ENCODE measurements around the gene MAST4.
"Not testable (repeated sequence)": the region's sequence is repeated elsewhere in the genome, so short reads cannot be mapped to it uniquely, and the experiment has no call there.

The MAST4 gene

GRCh38 chr5:66652818-66653217 lies 56.6 kb downstream of the MAST4 start:
- no peak for DNase-seq

GRCh38 chr5:66653325-66653724 lies 57.1 kb downstream of the MAST4 start:
- DNase-seq: no peak

DNA sequence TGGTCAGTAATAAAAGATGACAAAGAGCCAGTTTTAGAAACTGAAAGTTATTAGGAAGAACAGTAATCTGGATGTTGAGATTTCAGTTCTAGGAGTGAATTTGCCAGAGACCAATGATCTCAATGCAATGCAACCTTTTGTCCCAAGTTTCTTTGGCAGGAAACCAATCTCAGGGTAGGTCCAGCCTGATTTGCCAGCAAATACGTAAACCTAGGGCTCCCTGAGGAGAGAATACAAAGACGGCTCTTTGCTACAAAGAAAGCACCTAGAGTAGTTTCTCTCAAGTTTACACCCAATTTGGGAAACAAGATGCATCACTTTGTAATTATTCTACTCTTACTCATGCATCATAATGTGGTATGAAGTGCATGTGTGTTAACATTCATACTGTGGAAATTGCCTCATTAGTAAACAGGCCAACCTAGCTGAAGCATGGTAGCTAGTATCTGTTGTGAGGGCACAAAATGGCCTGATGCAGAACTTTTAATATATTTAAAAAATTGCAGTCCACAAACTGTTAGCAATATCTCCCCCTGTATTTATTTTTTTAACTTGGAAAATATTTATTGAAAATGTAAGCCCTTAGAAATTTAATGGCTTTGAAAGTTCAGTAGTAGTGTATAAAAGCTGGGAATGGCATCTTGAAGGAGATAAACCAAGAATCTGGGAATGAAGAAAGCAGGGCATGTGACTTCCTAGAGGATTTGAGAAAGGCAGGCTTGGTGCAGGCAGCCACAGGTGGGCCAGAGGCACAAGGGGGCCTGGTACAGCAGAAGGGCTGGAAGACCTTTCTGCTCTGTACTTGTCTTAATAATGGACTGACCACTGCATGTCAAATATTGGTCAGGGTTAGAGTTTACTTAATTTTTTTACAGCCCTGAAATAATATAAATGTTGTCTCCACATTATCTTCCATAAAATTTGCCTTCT lies 59.5 kb downstream of the MAST4 start:
- DNase-seq: no peak

- DNase-seq: no peak
Observed at GRCh38 chr5:66658516-66658915, 62.3 kb downstream of the MAST4 start.

- DNase-seq: no peak
Observed at GRCh38 chr5:66659780-66660179, 63.6 kb downstream of the MAST4 start.

DNA sequence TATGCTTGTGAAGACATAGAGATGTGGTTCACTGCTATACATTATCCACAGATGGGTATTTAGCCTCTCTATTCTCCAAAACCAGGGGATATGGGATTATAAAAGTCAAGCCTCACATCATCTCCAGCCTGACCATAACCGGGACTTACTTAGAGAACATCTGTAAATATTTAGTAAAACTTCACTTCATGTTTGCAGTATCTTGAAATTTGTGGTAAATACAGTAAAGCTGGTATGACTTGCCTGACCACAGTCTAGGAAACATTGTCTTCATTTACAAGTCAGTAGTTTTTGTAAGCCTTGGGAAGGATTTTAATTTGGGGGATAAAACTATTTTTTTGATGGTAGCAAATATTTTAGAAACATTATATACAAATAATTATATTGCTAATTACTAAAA lies 64.2 kb downstream of the MAST4 start:
- DNase-seq: no peak

DNA sequence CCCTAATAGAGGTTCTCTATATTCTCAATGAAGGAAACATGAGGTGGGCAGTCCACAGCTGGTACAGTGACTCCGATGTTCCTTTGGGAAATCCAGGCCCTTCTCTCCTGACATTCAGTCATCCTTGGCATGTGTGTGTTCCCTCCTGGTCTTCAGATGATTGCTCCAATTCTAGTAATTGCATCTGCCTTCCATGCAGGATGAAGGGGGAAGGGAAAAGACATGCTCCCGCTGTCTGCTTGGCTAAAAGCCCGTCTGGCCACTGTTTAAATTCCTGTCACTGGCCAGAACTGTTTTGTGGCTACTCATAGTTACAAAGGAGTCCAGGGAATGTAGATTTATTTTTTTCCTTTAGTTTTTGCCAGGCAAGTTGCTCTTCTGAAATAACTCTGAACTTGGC lies 65.0 kb downstream of the MAST4 start:
- no peak for DNase-seq

DNA sequence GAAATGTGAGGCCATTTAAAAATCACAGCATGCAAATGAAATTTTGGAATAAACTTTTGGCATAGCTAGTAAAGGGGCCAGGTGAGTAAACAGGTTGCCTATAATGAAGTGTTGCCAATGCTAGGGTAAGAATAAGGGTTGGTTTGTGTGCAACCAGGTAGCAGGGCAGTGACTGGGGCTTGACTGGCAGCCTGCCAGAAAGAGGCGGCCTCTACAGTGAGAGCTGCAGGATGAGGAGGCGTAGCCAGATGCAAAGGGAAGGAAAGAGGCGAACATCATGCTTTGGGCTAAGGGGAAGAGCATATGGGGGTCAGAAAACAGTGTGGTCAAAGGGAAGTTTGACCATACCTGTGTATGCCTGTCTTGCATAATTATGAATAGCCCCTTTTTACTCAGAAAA lies 70.6 kb downstream of the MAST4 start:
- no peak for DNase-seq

GRCh38 chr5:66669086-66669861 lies 73.1 kb downstream of the MAST4 start:
- no peak for DNase-seq

DNA sequence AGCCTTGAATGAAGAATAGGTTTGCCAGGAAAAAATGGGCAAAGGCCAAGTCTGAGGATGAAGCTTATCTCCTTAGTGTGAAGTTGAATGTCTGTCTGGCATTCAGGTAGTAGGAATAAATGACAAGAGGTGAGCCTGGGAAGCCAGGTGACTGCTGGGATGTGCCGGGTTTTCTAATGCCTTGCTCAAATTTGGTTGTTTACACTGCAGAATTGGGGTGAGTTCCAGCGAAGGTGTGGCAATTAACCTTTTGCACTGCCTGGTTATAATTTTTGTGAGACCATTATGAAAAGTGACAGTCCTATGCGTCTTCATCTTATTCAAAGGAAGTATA lies 73.6 kb downstream of the MAST4 start:
- no peak for DNase-seq

- no peak for DNase-seq
Observed at GRCh38 chr5:66671305-66671704, 75.1 kb downstream of the MAST4 start.

- DNase-seq: no peak
Observed at GRCh38 chr5:66674802-66675201, 78.6 kb downstream of the MAST4 start.

DNA sequence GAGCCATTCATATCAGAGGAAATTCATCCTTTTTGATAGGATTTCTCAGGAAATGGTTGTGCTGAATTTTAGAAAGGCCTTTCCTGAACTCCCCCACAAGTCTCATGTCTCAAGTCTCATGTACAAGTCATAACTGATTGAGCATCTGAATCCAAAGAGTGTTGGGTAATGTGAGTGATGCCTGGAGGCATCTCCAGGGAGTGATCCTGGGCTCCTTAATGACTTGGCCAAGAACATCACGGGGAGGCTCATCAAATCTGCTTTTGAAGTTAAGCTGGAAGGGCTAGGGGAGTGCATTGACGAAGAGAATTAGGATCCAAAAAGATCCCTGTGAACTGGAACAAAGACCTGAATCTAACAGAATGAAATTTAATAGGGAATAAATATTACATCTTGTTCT lies 79.2 kb downstream of the MAST4 start:
- DNase-seq: no peak

GRCh38 chr5:66680221-66680620 lies 84.0 kb downstream of the MAST4 start:
- DNase-seq: no peak

- no peak for DNase-seq
Observed at GRCh38 chr5:66680804-66681203, 84.6 kb downstream of the MAST4 start.

DNA sequence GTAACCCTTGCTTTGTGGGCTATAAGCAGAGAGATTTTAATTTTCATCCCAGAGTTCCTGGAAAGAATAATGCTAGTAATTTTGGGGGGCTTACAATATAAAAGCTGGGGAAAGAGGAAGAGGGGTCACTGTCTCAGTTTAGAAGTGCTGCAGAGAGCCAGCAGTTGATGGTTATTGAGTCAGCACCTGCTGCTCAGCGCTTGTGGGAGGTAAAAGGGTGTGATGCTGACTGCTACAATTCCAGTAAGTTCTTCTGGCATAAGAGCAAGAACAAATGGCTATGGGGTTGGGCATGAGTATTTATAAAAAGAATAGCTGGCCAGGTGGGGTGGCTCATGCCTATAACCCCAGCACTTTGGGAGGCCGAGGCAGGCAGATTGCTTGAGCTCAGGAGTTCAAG lies 88.5 kb downstream of the MAST4 start:
- DNase-seq: no peak

GRCh38 chr5:66689522-66690220 lies 93.5 kb downstream of the MAST4 start:
- DNase-seq: no peak

DNA sequence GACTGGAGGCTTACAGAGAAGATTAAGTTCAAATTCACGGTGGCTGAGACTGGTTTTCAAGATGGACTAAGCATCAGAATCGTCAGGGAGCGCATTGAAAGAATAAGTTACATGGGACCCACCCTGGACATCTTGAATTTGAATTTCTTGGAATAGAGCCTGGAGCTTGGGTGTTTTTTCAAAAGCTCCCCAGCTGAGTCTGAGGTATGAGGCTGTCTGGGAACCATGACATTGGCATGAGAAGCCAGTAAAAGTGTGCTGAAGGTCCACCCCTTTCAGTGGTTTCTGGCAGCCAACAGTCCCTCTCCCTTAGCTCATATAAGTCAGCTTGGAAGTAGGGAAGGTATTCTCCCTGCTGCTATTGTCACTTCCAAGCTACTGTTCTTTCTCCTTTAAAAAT lies 97.8 kb downstream of the MAST4 start:
- DNase-seq: no peak

DNA sequence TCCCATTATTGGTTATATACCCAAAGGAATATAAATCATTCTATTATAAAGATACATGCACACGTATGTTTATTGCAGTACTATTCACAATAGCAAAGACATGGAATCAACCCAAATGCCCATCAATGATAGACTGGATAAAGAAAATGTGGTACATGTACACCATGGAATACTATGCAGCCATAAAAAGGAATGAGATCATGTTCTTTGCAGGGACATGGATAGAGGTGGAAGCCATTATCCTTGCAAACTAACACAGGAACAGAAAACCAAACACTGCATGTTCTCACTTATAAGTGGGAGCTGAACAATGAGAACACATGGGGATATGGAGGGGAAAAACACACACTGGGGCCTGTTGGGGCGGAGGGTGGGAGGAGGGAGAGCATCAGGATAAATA lies 99.6 kb downstream of the MAST4 start:
- not testable (repeated sequence) for DNase-seq

DNA sequence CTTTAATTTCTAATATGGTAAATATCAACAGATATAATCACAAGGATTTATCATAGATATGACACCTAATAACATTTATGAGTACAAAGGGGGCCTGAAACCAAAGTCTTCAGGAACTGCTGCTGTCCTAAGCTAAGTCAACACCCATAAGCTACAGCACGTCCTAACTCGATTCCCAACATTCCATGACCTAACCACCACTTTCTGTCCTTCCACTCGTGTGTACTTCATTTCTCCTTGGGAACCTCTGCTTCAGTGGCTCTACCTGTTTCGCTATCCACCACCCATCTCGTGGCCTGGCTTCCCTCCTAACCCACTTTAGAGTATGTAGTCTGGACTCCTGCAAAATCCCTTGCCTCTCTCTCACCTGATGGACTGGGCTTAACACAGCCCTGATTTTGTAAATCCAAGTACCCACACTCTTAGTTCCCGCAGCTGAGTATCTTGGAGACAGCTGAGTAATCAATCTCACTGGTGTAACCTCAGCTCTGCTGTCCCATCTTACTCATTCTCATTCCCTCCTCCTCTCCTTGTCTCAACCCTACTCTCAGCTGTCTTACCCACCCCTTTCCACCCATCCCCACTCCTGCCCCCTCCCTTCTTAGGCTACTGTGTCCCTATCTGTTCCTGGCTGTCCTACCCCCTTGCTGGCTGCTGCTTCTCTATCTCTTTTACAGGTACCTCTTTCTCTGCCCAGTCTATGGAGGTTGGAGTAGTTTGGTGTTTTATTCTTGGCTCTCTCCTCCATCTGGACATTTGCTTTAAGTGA lies 101.8 kb downstream of the MAST4 start:
- DNase-seq: no peak

DNA sequence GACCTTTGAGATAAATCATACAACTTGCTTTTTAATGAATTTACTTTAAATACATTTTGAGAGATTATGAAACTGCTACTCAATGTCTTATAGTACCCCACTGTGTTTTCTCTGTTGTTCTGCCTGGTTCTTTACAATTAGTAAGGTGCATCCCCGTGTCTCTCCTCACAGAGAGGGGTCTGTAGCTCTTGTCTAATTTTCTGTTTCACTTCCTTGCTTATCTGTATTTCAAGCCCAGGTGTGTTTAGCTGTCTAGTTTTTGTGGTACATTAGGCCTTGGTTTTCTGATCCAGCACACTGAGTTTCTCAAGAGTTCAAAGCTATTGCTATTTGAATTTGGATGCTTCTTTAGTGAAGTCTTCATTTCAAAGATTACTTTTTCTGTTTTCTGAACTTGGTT lies 105.1 kb downstream of the MAST4 start:
- no peak for DNase-seq

DNA sequence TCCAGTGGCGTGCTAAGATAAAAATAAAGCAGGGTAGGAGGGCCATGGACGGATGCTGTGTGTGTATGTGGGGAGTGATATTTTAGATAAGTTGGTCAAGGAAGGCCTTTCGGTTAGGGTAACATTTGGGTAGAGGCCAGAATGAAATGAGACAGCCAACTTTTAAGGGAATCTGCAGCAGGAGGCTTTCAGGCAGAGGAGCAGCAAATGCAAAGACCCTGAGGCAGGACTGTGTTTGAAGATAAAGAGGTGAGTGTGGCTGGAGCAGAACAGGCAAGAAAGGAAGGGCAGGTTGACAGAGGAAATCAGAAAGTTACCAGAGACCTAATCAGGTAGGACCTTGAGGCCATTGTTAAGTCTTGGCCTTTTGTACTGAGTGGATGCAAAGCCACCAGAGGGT lies 106.2 kb downstream of the MAST4 start:
- no peak for DNase-seq

Data from central memory CD4-positive, alpha-beta T cell (primary cell).